Tibial nerve (tissue), 4 donors: Measurements from ENCODE around the gene LRRC75A. TPM values are rescaled to one million over a fixed set of nuclear protein-coding genes. Genes with fewer than 3 reads are reported as not detected.
A peak's percentile ranks its signal among the peaks of the same experiment; 100 is the strongest.

Source experiments
- DNase-seq, 2 donors: peaks; one replicate each; pipeline ENCODE4 v3.0.0-alpha.2; 2019; ENCODE audit warnings: low spot score in 2 of 2
- H3K27ac ChIP-seq, 4 donors: fragments of 200-600 bp; sonication (generic) in 3 of 4; one replicate each; pipeline ENCODE4 v1.5.1; 2017 to 2019; ENCODE audit warnings: mild to moderate bottlenecking in 1 of 4
- H3K27me3 ChIP-seq, 2 donors: fragments of 200-600 bp; sonication (generic) in 1 of 2; one replicate each; pipeline versions ENCODE4 v1.5.1 to v1.6.0; 2017 to 2019
- H3K36me3 ChIP-seq, 3 donors: fragments of 200-600 bp; sonication (generic); one replicate each; pipeline ENCODE4 v1.5.1; 2018 to 2019
- H3K4me1 ChIP-seq, 4 donors: fragments of 200-600 bp; sonication (generic) in 3 of 4; one replicate each; pipeline ENCODE4 v1.5.1; 2017 to 2019
- H3K4me3 ChIP-seq, 4 donors: fragments of 200-600 bp; sonication (generic) in 3 of 4; one replicate each; pipeline ENCODE4 v1.5.1; 2017 to 2019; ENCODE audit warnings: mild to moderate bottlenecking in 1 of 4, moderate library complexity in 1 of 4
- H3K9me3 ChIP-seq, 4 donors: fragments of 200-600 bp; sonication (generic) in 3 of 4; one replicate each; pipeline ENCODE4 v1.5.1; 2017 to 2019
- EP300 ChIP-seq, 2 donors: sonication (generic); formaldehyde crosslinking; IDR thresholded peaks; one replicate each; pipeline ENCODE4 v1.6.1; 2017; ENCODE audit warnings: antibody characterized with exemption in 2 of 2, mild to moderate bottlenecking in 1 of 2
- POLR2A ChIP-seq, 2 donors: fragments of 450-650 bp; IDR thresholded peaks; one replicate each; pipeline ENCODE4 v1.6.1; 2017; ENCODE audit warnings: antibody characterized with exemption in 2 of 2, mild to moderate bottlenecking in 2 of 2, moderate library complexity in 2 of 2
- WGBS, 2 donors: methylation state at CpG; one replicate each; pipeline ENCODE4 v1.1.5; 2018; 5-methylcytosine and 5-hydroxymethylcytosine counted together
- total RNA-seq, 4 donors: library from RNA; depleted of rRNA; stranded (reverse); fragments of >200 nt; gene quantifications; one replicate each; pipeline ENCODE4 v1.1.0, GENCODE V29; 2016
- TF ChIP-seq, protein P1 (sequence below), 5 experiments: fragments of 200-600 bp in 3 of 5; fragments of 450-650 bp in 2 of 5; sonication (generic) in 3 of 5; IDR thresholded peaks; one replicate each; pipeline ENCODE4 v1.5.1; 2016 to 2019; ENCODE audit warnings: antibody characterized with exemption in 5 of 5, mild to moderate bottlenecking in 3 of 5, moderate library complexity in 2 of 5

Gene LRRC75A
- total RNA-seq, 4 donors from 2014 or later = 2.9 to 10.3 (median 5.4) TPM

DNA sequence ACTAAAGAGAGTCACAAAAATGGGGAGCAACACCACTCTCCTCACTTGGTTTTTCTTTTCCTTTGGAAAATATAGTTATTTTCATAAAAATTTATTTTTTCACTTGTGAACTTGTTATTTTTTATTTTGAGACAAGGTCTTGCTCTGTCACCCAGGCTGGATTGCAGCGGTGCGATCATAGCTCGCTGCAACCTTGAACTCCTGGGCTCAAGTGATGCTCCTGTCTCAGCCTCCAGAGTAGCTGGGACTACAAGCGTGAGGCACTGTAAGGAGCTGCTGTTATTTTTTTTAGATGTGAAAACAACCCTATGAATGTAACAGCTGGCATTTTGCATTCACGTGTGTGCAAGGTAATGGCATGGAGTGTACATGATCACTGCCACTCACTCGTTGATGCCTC is 24.9 kb downstream of the LRRC75A start:
- WGBS, 2 donors = 88 to 95% methylated on average over 6 of the region's 6 CpGs
- Histone ChIP-seq H3K27me3 (no peaks in the 10 kb centered on the region), H3K36me3 (peaks cover 0 to 9% (median 0%) of the 10 kb centered on the region in 3 donors), H3K4me3 (no peak overlapping the region), H3K27ac (peak overlapping the region in 1 of 4 donors; percentile 71), H3K9me3 (no peaks in the 10 kb centered on the region), H3K4me1 (peaks cover 0 to 90% (median 29%) of the 10 kb centered on the region in 4 donors)
- TF ChIP-seq EP300 (IDR thresholded peaks at IDR 0.05) (no peak), POLR2A (IDR thresholded peaks at IDR 0.05) (no peak)
- TF ChIP-seq, protein P1, sequence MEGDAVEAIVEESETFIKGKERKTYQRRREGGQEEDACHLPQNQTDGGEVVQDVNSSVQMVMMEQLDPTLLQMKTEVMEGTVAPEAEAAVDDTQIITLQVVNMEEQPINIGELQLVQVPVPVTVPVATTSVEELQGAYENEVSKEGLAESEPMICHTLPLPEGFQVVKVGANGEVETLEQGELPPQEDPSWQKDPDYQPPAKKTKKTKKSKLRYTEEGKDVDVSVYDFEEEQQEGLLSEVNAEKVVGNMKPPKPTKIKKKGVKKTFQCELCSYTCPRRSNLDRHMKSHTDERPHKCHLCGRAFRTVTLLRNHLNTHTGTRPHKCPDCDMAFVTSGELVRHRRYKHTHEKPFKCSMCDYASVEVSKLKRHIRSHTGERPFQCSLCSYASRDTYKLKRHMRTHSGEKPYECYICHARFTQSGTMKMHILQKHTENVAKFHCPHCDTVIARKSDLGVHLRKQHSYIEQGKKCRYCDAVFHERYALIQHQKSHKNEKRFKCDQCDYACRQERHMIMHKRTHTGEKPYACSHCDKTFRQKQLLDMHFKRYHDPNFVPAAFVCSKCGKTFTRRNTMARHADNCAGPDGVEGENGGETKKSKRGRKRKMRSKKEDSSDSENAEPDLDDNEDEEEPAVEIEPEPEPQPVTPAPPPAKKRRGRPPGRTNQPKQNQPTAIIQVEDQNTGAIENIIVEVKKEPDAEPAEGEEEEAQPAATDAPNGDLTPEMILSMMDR (IDR thresholded peaks at IDR 0.05) = no peak
- no peak for DNase-seq

DNA sequence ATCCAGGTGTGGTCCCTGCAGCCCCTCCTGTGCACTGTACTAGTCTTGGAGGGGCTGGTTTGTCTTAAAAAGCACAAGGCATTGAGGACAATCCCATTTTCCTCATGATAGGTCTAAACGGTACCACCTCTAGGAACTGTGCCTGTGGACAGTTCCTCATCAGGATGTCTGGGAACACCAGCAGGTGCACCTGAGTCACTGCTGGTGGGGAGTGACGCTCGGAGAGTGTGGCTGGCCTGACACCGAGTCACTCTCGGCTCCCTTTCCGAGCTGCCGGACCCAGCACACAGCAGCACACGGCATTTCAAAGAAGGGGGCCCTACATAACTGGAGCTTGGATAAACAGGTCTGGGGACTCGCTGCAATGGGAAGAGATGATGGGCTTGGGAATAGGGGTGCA is 25.6 kb downstream of the LRRC75A start:
- Histone ChIP-seq H3K4me1 (peaks cover 0 to 89% (median 29%) of the 10 kb centered on the region in 4 donors), H3K27ac (peak overlapping the region in 3 of 4 donors; percentile 22 to 71 (median 62)), H3K4me3 (no peak overlapping the region), H3K9me3 (no peaks in the 10 kb centered on the region), H3K27me3 (no peaks in the 10 kb centered on the region), H3K36me3 (peaks cover 0 to 13% (median 0%) of the 10 kb centered on the region in 3 donors)
- WGBS, 2 donors = 80 to 94% methylated on average over 9 of the region's 9 CpGs
- no peak for TF ChIP-seq EP300 (IDR thresholded peaks at IDR 0.05)
- TF ChIP-seq POLR2A (IDR thresholded peaks at IDR 0.05) = no peak
- TF ChIP-seq, protein P1 (IDR thresholded peaks at IDR 0.05) = no peak
- DNase-seq = no peak

DNA sequence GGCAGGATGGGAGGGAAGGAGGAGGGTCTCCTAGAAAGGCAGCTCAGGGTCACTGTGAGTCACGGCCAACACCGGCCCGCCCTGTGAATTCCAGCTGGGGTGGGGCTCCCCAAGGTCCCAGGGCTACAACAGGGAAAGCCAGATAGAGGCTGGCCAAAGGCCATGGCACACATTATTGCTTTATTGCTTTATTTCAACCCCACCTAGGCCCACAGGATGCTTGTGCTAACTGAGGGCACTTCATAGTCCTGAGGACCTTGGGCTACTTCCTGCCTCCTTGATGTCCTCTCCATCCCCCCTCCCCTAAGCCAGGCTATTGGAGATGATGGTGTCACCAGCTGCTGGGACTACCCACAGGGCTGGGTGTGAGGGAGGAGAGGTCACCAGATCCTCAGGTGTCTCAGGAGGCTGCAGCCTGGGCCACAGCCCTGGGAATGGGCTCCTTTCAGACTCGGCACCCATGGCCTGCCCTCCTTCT is 26.1 kb downstream of the LRRC75A start:
- Histone ChIP-seq H3K27me3 (no peaks in the 10 kb centered on the region), H3K9me3 (no peaks in the 10 kb centered on the region), H3K4me3 (no peak overlapping the region), H3K36me3 (peaks cover 0 to 18% (median 0%) of the 10 kb centered on the region in 3 donors), H3K27ac (peak overlapping the region in 3 of 4 donors; percentile 62 to 76 (median 64)), H3K4me1 (peaks cover 0 to 87% (median 29%) of the 10 kb centered on the region in 4 donors)
- TF ChIP-seq EP300 (IDR thresholded peaks at IDR 0.05) (no peak), POLR2A (IDR thresholded peaks at IDR 0.05) (no peak)
- TF ChIP-seq, protein P1 (IDR thresholded peaks at IDR 0.05) = no peak
- 57 to 65% methylated on average over 4 of the region's 4 CpGs for WGBS, 2 donors
- no peak for DNase-seq

DNA sequence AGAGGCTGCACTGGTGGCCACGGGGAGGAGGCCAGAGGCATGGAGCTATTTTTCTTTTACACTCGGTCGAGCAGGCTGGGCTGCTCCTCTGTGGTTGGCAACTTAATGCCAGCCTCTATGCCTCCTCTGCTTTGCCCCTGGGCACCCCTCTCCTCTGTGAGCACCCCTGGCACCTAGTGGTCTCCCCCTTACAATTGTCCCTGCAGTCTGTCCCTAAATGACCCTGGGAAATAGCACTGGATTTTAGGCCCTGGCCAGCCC is 27.0 kb downstream of the LRRC75A start:
- 29 to 63% methylated on average over 3 of the region's 3 CpGs for WGBS, 2 donors
- H3K36me3 ChIP-seq = peaks cover 0 to 23% (median 0%) of the 10 kb centered on the region in 3 donors
- H3K4me3 ChIP-seq = no peak overlapping the region
- no peaks in the 10 kb centered on the region for H3K27me3 ChIP-seq
- H3K27ac ChIP-seq = peak overlapping the region; percentile 22 to 76 (median 63)
- DNase-seq = no peak
- H3K9me3 ChIP-seq = no peaks in the 10 kb centered on the region
- peaks cover 0 to 86% (median 26%) of the 10 kb centered on the region in 4 donors for H3K4me1 ChIP-seq
- no peak for TF ChIP-seq EP300 (IDR thresholded peaks at IDR 0.05)
- TF ChIP-seq POLR2A (IDR thresholded peaks at IDR 0.05) = no peak
- TF ChIP-seq, protein P1 (IDR thresholded peaks at IDR 0.05) = no peak

DNA sequence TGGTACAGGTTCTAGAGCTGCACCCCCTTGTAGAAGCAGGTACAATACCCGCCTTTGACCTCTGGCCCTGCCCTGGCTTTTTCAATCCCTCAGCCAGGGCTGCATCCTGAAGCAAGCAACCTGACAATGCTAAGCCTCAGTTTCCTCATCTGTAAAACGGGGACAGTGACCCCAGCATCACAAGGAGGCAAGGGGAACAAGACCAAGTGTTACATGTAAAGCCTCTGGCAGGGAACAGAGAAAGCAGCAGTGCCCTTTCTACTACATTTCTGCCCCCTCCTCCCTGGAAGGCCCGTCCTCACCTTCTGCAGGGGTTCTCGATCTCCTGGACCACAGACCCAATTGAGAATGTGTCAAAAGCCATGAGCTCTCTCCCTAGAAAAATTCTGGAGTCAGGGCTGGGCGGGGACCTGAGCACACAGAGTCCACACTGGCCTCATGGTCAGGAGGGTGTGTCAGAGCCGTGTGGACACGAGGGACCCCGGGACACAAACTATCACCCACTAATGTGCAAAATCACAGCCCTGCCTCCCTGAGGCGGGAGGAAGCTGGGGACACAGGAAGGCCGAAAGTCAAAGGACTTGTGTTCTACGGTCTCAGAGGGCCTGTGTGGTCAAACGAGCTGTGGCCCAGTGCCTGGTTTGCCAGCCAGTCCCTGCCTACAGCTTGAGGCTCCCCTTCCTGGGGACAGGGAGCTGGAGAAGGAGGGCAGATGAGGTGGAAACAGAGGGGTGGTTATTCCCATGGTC is 27.5 kb downstream of the LRRC75A start:
- no peak for DNase-seq
- TF ChIP-seq, protein P1 (IDR thresholded peaks at IDR 0.05) = no peak
- TF ChIP-seq POLR2A (IDR thresholded peaks at IDR 0.05) (no peak), EP300 (IDR thresholded peaks at IDR 0.05) (no peak)
- no peaks in the 10 kb centered on the region for H3K9me3 ChIP-seq
- H3K4me3 ChIP-seq = no peak overlapping the region
- peak overlapping the region in 3 of 4 donors; percentile 62 to 76 (median 64) for H3K27ac ChIP-seq
- peaks cover 0 to 85% (median 21%) of the 10 kb centered on the region in 4 donors for H3K4me1 ChIP-seq
- WGBS, 2 donors = 57 to 59% methylated on average over 11 to 12 of the region's 12 CpGs
- H3K27me3 ChIP-seq = no peaks in the 10 kb centered on the region
- H3K36me3 ChIP-seq = peaks cover 0 to 23% (median 0%) of the 10 kb centered on the region in 3 donors
